Neural progenitor cell (in vitro differentiated cells): ENCODE data around the gene HFE.

ENCODE experiments used
- EZH2 ChIP-seq: fragments of 200-600 bp; sonication (generic); IDR thresholded peaks from 2 replicates; pipeline ENCODE4 v1.6.1; 2017; ENCODE audit warnings: antibody characterized with exemption, mild to moderate bottlenecking, moderate library complexity
- TF ChIP-seq, protein P1 (sequence below): fragments of 200-600 bp; sonication (generic); IDR thresholded peaks from 2 replicates; pipeline ENCODE4 v1.5.1; 2017; ENCODE audit warnings: antibody characterized with exemption, mild to moderate bottlenecking

DNA sequence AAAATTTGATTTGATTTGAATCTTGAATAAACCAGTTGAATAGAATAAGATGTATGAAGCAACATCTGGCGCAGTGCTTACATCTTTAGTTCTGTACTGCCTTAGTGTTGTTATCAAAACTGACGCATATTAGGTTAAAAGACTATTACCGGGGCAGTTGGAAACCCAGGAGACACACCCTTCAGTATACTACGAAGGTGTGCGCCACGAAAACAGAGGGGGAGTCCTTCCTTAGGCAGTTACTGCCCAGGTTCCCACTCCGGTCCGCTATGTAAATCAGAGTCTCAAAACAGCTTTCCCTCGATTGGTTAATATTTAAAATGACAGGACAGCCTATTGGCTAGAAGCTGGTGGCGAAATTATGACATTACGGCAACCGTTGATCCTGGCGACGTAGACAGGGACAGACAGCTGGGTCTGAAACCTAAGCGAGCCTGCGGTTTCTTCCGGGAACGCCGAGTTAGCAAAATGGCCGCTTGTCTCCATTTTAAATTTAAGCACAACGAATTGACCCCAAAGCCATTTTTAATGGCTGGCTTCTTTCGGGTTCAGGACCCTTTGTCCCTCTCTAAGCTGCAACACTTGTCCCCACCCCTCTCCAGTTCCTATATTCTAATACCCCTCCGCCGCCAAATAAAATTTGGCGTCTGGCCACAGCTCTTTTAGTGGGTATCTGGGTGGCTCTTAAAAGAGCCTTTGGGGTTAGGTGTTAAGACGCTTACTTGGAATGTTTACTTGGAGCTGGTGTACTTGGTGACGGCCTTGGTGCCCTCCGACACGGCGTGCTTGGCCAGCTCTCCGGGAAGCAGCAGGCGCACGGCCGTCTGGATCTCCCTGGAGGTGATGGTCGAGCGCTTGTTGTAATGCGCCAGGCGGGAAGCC is 35.8 kb downstream of the HFE start:
- TF ChIP-seq, protein P1, sequence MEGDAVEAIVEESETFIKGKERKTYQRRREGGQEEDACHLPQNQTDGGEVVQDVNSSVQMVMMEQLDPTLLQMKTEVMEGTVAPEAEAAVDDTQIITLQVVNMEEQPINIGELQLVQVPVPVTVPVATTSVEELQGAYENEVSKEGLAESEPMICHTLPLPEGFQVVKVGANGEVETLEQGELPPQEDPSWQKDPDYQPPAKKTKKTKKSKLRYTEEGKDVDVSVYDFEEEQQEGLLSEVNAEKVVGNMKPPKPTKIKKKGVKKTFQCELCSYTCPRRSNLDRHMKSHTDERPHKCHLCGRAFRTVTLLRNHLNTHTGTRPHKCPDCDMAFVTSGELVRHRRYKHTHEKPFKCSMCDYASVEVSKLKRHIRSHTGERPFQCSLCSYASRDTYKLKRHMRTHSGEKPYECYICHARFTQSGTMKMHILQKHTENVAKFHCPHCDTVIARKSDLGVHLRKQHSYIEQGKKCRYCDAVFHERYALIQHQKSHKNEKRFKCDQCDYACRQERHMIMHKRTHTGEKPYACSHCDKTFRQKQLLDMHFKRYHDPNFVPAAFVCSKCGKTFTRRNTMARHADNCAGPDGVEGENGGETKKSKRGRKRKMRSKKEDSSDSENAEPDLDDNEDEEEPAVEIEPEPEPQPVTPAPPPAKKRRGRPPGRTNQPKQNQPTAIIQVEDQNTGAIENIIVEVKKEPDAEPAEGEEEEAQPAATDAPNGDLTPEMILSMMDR = no peak
- TF ChIP-seq EZH2 = no peak
